ENCODE measurements around the gene PML. TPM values are rescaled to one million over a fixed set of nuclear protein-coding genes. Genes with fewer than 3 reads are reported as not detected.
"Not testable (repeated sequence)": the region's sequence is repeated elsewhere in the genome, so short reads cannot be mapped to it uniquely, and the experiment has no call there.

Gene PML
- total RNA-seq, 1 donor from 2014 or later, result 28.8 TPM

DNA sequence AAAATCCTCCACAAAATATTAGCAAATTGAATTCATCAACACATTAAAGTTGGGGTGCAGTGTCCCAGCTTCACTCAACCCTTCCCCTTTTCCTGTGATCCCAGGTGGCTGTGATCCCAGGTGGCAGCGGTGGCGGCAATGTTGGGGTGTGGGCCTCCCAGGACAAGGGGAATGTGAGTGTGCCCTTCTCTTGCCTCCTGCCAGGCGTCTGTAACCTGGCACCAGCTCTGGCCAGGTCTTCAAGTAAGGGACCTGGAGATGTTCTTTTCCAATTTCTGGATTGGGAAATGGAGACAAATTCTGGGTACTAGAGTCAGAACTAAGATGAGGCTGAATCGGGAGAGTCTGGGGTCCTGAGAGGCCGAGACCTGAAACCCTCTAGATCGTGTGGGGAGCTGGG lies 67.7 kb downstream of the PML start:
- no peak for ATAC-seq

- ATAC-seq, result no peak
These were observed 68.2 kb downstream of the PML start for GRCh38 chr15:74062671-74063070.

GRCh38 chr15:74063425-74064146 lies 69.1 kb downstream of the PML start:
- not testable (repeated sequence) for ATAC-seq

- ATAC-seq, result not testable (repeated sequence)
These were observed 69.7 kb downstream of the PML start for GRCh38 chr15:74064183-74064582.

- ATAC-seq, result peak; percentile 56
These were observed 70.3 kb downstream of the PML start for GRCh38 chr15:74064822-74065221.

- peak; percentile 83 for ATAC-seq
These were observed 71.3 kb downstream of the PML start for GRCh38 chr15:74065684-74066411.

DNA sequence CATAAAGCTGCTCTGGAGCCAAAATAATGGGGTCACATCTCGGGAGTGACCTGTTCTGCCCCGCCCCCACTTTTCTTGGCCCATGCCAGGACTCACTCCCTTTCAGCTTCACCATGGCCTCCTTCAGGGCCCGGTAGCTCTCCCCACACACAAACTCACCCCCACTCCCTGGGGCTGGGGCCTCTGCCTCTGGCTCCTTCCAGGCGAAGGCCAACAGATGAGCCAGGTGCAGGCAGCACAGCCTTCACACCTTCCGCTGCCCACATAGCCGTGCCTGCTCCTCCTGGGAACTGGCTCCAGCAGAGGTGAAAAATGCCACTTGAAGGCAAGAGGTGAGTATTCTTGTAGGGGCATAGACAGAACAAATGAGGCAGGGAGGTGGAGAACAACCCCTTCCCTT lies 77.1 kb downstream of the PML start:
- not testable (repeated sequence) for ATAC-seq

DNA sequence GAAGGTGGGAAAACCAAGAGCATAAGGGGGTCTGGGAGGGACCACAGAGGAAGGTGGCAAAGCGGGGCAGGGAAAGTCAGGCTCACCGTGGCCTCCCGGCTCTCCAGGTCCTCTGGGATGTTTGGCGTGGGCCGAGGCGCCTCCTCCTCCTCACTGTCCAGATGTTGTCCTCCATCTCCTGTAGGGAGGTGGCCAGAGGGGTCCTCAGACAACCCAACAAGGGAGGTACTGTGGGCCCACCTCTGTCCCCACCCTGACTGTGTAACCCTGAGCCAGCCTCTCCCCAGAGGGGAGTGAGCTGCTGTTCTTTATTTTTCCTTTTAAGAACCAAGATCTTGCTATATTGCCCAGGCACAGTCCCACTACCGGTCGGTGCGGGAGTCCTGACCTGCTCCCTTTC lies 77.6 kb downstream of the PML start:
- not testable (repeated sequence) for ATAC-seq

GRCh38 chr15:74072614-74073337 lies 78.3 kb downstream of the PML start:
- ATAC-seq, result not testable (repeated sequence)

DNA sequence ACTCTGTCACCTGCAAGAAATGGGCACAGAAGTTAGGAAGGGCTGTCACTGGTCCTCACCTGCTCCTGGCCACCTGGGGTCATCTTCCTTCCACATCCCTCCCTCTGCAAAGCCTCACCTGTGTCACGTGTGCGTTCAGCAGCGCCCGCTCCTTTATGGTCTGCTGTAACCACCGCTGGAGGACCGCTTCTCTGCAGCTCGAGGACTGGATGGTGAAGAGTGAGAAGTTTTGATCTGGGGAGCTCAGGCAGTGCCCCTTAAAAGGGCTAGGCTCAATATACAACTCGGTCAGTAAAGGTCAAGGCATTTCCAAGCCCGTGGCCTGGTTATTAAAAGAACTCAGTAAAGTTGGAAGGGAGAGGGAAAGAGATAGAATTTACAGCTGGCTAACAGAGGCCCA lies 81.3 kb downstream of the PML start:
- not testable (repeated sequence) for ATAC-seq

GRCh38 chr15:74082450-74082849 lies 87.9 kb downstream of the PML start, which contains the start of gene GOLGA6A:
GOLGA6A (minus strand) TSS chr15:74082550; CDS start chr15:74082509, 41 bp downstream.
- not testable (repeated sequence) for ATAC-seq

DNA sequence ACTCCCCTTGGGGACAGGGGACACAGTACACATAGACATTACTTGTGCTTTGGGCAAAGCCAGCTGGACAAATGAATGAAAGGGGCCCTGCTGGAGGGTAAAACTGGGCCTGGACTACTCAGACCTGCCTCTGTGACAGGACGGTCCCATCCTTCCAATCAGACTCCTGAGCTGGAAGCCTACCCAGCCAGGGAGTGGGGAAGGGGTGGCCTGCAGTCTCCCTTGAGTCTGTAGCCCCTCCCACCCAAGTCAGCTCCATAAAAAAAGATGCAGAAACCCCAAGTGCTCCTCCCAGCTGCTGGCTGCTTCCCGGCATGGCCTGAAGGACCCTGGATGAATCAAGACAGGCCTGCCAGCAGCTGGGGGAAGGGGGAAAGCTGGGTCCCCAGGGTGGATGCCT lies 100.1 kb downstream of the PML start:
- not testable (repeated sequence) for ATAC-seq

DNA sequence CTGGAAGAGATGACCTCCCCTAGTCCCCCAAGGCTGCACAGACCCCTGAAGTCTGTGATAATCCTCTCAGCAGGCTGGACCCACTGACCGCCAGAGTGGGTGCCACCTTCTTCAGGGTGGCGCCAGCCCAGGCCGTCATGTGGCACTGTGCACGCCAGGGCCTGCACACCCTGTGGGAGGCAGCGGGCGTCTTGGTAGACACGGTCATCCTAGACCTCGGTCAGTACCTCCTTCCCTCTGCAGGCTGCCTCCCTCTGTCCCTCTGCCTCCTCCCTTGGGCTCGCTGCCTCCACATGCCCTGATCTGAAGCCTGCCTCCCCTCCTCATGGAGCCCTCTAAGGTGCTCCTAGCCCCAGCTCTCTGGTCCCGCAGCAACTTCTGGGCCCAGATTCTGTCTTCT lies 101.1 kb downstream of the PML start:
- ATAC-seq, result not testable (repeated sequence)

DNA sequence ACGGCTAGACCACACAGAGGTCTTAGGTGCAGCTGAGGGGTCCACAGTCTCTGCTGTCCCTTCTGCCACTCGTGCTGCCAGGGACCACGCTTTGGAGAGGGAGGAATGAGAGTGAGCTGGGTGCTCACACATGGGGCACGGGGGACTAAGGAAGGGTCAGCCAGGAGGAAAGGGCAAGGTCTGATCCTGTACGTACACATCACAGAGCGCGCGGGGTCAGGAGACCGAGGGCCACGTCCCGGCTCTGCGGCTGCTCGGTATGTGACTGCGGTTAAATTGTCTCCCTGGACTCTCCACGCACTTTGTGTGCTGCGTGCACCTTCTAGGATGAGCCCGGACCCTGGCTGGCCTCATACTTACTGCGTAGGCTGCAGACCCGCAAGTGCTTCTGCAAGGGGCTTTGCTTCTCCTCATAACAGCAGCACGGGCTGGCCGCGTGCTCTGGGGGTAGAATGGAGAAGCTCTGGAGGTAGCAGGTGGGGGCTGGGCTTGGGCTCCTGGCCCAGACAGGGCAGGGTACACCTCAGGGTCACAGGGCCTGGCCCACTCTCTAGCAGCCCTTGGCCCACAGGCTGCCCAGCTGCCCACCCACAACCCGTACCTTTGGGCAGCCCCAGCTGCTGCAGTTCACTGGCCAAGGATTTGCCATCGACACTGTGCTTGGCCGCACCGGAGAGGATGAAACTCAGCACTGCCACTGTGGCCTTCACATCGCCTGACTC lies 102.4 kb downstream of the PML start:
- ATAC-seq, result not testable (repeated sequence)

Other genes with a start within 250 kb of the PML start
- 5.1 TPM for gene INSYN1, start 241.4 kb upstream of the PML start, total RNA-seq
- gene TBC1D21, start 121.2 kb upstream of the PML start, total RNA-seq, result not detected
- 5.8 TPM for gene LOXL1, start 68.3 kb upstream of the PML start, total RNA-seq
- 10.4 TPM for gene STOML1, start 2.4 kb upstream of the PML start, total RNA-seq
- 0.08 TPM for gene GOLGA6A, start 87.8 kb downstream of the PML start, total RNA-seq
- 0.16 TPM for gene ISLR2, start 135.9 kb downstream of the PML start, total RNA-seq
- gene ISLR, start 179.0 kb downstream of the PML start, total RNA-seq, result 2.2 TPM
- gene STRA6, start 208.1 kb downstream of the PML start, total RNA-seq, result 1.5 TPM
- gene CCDC33, start 241.6 kb downstream of the PML start, total RNA-seq, result 0.32 TPM

Measured in esophagus mucosa (tissue), 1 donor.